Measurements from ENCODE around the gene ZDHHC11. TPM values are rescaled to one million over a fixed set of nuclear protein-coding genes. Genes with fewer than 3 reads are reported as not detected.

ZDHHC11 gene
- total RNA-seq, 1 experiment from 2014 or later: 3.6 TPM

GRCh38 chr5:821504-821903 is 29.3 kb downstream of the ZDHHC11 start:
- H3K27ac Mint-ChIP-seq (ENCODE audit: unreplicated experiment): no peak overlapping the region
- no TSS peak for BruUV-seq (replicated peaks)
- peaks cover 1% of the 10 kb centered on the region; the same call in 1 of the 2 replicates for H3K27me3 ChIP-seq (replicated peaks; ENCODE audit: control insufficient read depth, insufficient read depth, low read length)
- no peaks in the 10 kb centered on the region for H3K9me3 Mint-ChIP-seq (ENCODE audit: unreplicated experiment)
- H3K36me3 ChIP-seq (ENCODE audit: control insufficient read depth, insufficient read depth, low read length): no peaks in the 10 kb centered on the region
- H3K4me1 ChIP-seq: no peaks in the 10 kb centered on the region
- POLR2A ChIA-PET: no interaction called here
- no peak overlapping the region for H3K4me3 ChIP-seq (ENCODE audit: low read depth, low read length)
- no peak overlapping the region for H3K4me3 Mint-ChIP-seq (ENCODE audit: unreplicated experiment)
- CTCF ChIA-PET: no interaction called here
- H3K27me3 Mint-ChIP-seq (ENCODE audit: insufficient read depth, unreplicated experiment): peaks cover 19% of the 10 kb centered on the region
- DNase-seq: no peak
- no peaks in the 10 kb centered on the region for H3K36me3 Mint-ChIP-seq (ENCODE audit: insufficient read depth, unreplicated experiment)
- no peak for TF ChIP-seq CTCF (IDR thresholded peaks at IDR 0.05; ENCODE audit: insufficient read depth in 1 of 2, low read depth in 1 of 2, low read length in 1 of 2, severe bottlenecking in 1 of 2, unreplicated experiment in 1 of 2)
- no peaks in the 10 kb centered on the region for H3K4me1 Mint-ChIP-seq (ENCODE audit: low read depth, unreplicated experiment)
- H3K9me3 ChIP-seq: no peaks in the 10 kb centered on the region
- intact Hi-C loops (cut with micrococcal nuclease; ENCODE audit: unreplicated experiment): loop anchor here (2.0 to 5.0 kb wide), 2 partner anchors 75 to 149 kb away; no protein-coding TSS in a partner anchor

- H3K9me3 Mint-ChIP-seq (ENCODE audit: unreplicated experiment): no peaks in the 10 kb centered on the region
- Histone ChIP-seq H3K27me3 (replicated peaks; ENCODE audit: control insufficient read depth, insufficient read depth, low read length) (peaks cover 1% of the 10 kb centered on the region; the same call in 1 of the 2 replicates), H3K36me3 (ENCODE audit: control insufficient read depth, insufficient read depth, low read length) (no peaks in the 10 kb centered on the region), H3K9me3 (no peaks in the 10 kb centered on the region), H3K4me1 (no peaks in the 10 kb centered on the region), H3K4me3 (ENCODE audit: low read depth, low read length) (no peak overlapping the region)
- ChIA-PET CTCF (no interaction called here), POLR2A (no interaction called here)
- peaks cover 22% of the 10 kb centered on the region for H3K27me3 Mint-ChIP-seq (ENCODE audit: insufficient read depth, unreplicated experiment)
- no peaks in the 10 kb centered on the region for H3K36me3 Mint-ChIP-seq (ENCODE audit: insufficient read depth, unreplicated experiment)
- no peaks in the 10 kb centered on the region for H3K4me1 Mint-ChIP-seq (ENCODE audit: low read depth, unreplicated experiment)
- TF ChIP-seq CTCF (IDR thresholded peaks at IDR 0.05; ENCODE audit: insufficient read depth in 1 of 2, low read depth in 1 of 2, low read length in 1 of 2, severe bottlenecking in 1 of 2, unreplicated experiment in 1 of 2): peak in 1 of 2 experiments; percentile 15
- no peak overlapping the region for H3K27ac Mint-ChIP-seq (ENCODE audit: unreplicated experiment)
- BruUV-seq (replicated peaks): no TSS peak
- DNase-seq: no peak
- H3K4me3 Mint-ChIP-seq (ENCODE audit: unreplicated experiment): no peak overlapping the region
- intact Hi-C loops (cut with micrococcal nuclease; ENCODE audit: unreplicated experiment): loop anchor here (2.0 to 5.0 kb wide), 2 partner anchors 73 to 148 kb away; no protein-coding TSS in a partner anchor
Measured at GRCh38 chr5:820245-820644, 30.5 kb downstream of the ZDHHC11 start.

GRCh38 chr5:819078-819477 is 31.7 kb downstream of the ZDHHC11 start:
- ChIA-PET CTCF (no interaction called here), POLR2A (no interaction called here)
- BruUV-seq (replicated peaks): no TSS peak
- Mint-ChIP-seq H3K4me3 (ENCODE audit: unreplicated experiment) (no peak overlapping the region), H3K4me1 (ENCODE audit: low read depth, unreplicated experiment) (no peaks in the 10 kb centered on the region), H3K27ac (ENCODE audit: unreplicated experiment) (no peak overlapping the region), H3K36me3 (ENCODE audit: insufficient read depth, unreplicated experiment) (no peaks in the 10 kb centered on the region), H3K27me3 (ENCODE audit: insufficient read depth, unreplicated experiment) (peaks cover 18% of the 10 kb centered on the region), H3K9me3 (ENCODE audit: unreplicated experiment) (no peaks in the 10 kb centered on the region)
- TF ChIP-seq CTCF (IDR thresholded peaks at IDR 0.05; ENCODE audit: insufficient read depth in 1 of 2, low read depth in 1 of 2, low read length in 1 of 2, severe bottlenecking in 1 of 2, unreplicated experiment in 1 of 2): no peak
- Histone ChIP-seq H3K27me3 (replicated peaks; ENCODE audit: control insufficient read depth, insufficient read depth, low read length) (peaks cover 1% of the 10 kb centered on the region; the same call in 1 of the 2 replicates), H3K36me3 (ENCODE audit: control insufficient read depth, insufficient read depth, low read length) (no peaks in the 10 kb centered on the region), H3K4me1 (no peaks in the 10 kb centered on the region), H3K9me3 (no peaks in the 10 kb centered on the region), H3K4me3 (ENCODE audit: low read depth, low read length) (no peak overlapping the region)
- intact Hi-C loops (cut with micrococcal nuclease; ENCODE audit: unreplicated experiment): no loop called here
- DNase-seq: no peak
